Panc1 (cell line): Measurements from ENCODE around the gene ADCY3. TPM values are rescaled to one million over a fixed set of nuclear protein-coding genes. Genes with fewer than 3 reads are reported as not detected.

Experiments
- ATAC-seq: fragments of 200-7000 bp; cut with Tn5 transposase; 2 replicates; pipeline ENCODE4 v1.9.1; 2020; ENCODE audit warnings: mild to moderate bottlenecking, moderate library complexity
- BruUV-seq: library from RNA; stranded (reverse); fragments of 400-500 nt; replicated peaks from 2 replicates; lab custom pipeline; 2021; lab: Mats Ljungman, UMichigan
- CTCF ChIA-PET: fragments of 300-600 bp; sonication (Branson Sonifier 250); formaldehyde crosslinking; loops from one replicate; lab custom pipeline; 2022; ENCODE audit warnings: antibody characterized with exemption; lab: Charles Lee
- POLR2A ChIA-PET: fragments of 300-600 bp; sonication (Branson Sonifier 250); formaldehyde crosslinking; loops from one replicate; lab custom pipeline; 2022; ENCODE audit warnings: antibody characterized with exemption; lab: Charles Lee
- DNase-seq: peaks from one replicate; pipeline ENCODE4 v3.0.0-alpha.2; 2010; ENCODE audit warnings: low read depth, low spot score
- H3K27ac ChIP-seq: 2 replicates; pipeline ENCODE4 v1.5.1; 2011; ENCODE audit warnings: mild to moderate bottlenecking, low read length, inconsistent platforms
- H3K27me3 ChIP-seq: fragments of 200-500 bp; sonication (Bioruptor generic); 2 replicates; pipeline ENCODE4 v1.6.0; 2014; ENCODE audit warnings: low read length, inconsistent platforms; ENCODE audit not compliant: control insufficient read depth, insufficient read depth
- H3K36me3 ChIP-seq: fragments of 200-500 bp; sonication (Bioruptor generic); 2 replicates; pipeline ENCODE4 v1.5.1; 2014; ENCODE audit warnings: inconsistent platforms, mild to moderate bottlenecking, low read length, moderate library complexity; ENCODE audit not compliant: control insufficient read depth, insufficient read depth
- H3K4me1 ChIP-seq: 2 replicates; pipeline ENCODE4 v1.5.1; 2011; ENCODE audit warnings: inconsistent platforms, mild to moderate bottlenecking, low read length, moderate library complexity; ENCODE audit not compliant: control insufficient read depth, insufficient read depth
- H3K4me3 ChIP-seq, 2 experiments: 2 replicates each; pipeline ENCODE4 v1.5.1; 2011 to 2012; ENCODE audit warnings: low read depth in 2 of 2, low read length in 2 of 2, mild to moderate bottlenecking in 2 of 2, inconsistent platforms in 1 of 2, moderate library complexity in 1 of 2
- H3K9me3 ChIP-seq: fragments of 200-500 bp; sonication (Bioruptor generic); 2 replicates; pipeline ENCODE4 v1.5.1; 2014; ENCODE audit warnings: low read depth, mild to moderate bottlenecking, inconsistent platforms, low read length, moderate library complexity; ENCODE audit not compliant: control insufficient read depth, insufficient read depth
- POLR2AphosphoS5 ChIP-seq: IDR thresholded peaks from 2 replicates; pipeline ENCODE4 v1.6.1; 2012; ENCODE audit warnings: mild to moderate bottlenecking, low read depth, low read length, moderate library complexity
- SIN3A ChIP-seq: IDR thresholded peaks from 2 replicates; pipeline ENCODE4 v1.6.1; 2012; ENCODE audit warnings: low read depth, mild to moderate bottlenecking, low read length, moderate library complexity, borderline replicate concordance; ENCODE audit not compliant: insufficient read depth
- TCF7L2 ChIP-seq: IDR thresholded peaks from 2 replicates; pipeline ENCODE4 v1.6.1; 2011; ENCODE audit warnings: mild to moderate bottlenecking, low read depth, low read length, inconsistent platforms
- in situ Hi-C: cut with HindIII; loops from 2 replicates; pipeline ENCODE4 v1.10.0; 2016; ENCODE audit warnings: low sequenced_read_pairs, low pct_unique_long_range_greater_than_20kb
- intact Hi-C: fragments of 100-400 bp; cut with micrococcal nuclease; formaldehyde crosslinking; loops from one replicate; pipeline ENCODE4 v1.10.0; 2022; ENCODE audit not compliant: unreplicated experiment
- total RNA-seq: library from RNA; stranded (reverse); gene quantifications from one replicate; pipeline ENCODE4 v1.2.1, GENCODE V29; 2021; ENCODE audit not compliant: unreplicated experiment
- TF ChIP-seq, protein P1 (sequence below), 2 experiments: IDR thresholded peaks; 2 replicates each; pipeline ENCODE4 v1.6.1; 2011 to 2012; ENCODE audit warnings: low read depth in 2 of 2, control low read depth in 1 of 2, low read length in 1 of 2, mild to moderate bottlenecking in 1 of 2, moderate library complexity in 1 of 2; ENCODE audit not compliant: insufficient read depth in 1 of 2
- TF ChIP-seq, protein P2 (sequence below): fragments of 450-650 bp; IDR thresholded peaks from 2 replicates; pipeline ENCODE4 v1.5.1; 2017; ENCODE audit warnings: mild to moderate bottlenecking

ADCY3 gene
- total RNA-seq, 1 experiment from 2014 or later: 34.1 TPM

DNA sequence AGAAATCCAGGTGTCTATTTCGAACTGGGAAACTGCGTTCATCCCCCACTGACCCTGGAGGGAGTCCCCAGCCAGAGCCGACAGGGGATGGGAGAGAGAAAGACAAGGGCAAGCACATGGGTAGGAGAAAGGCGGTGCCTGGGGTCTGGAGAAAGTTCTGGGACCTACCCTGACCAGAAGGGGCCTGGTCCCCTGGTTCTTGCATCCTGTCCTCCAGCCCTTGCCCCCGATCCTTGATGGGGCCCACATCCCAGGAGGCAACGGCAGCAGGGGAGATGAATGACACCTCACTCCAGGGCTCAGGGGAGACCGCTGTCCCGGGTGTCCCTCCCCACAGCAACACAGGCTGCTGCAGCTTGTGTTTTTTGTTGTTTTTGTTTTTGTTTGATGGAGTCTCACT lies 4.9 kb downstream of the ADCY3 start:
- CTCF ChIA-PET: no interaction called here
- no TSS peak for BruUV-seq
- ATAC-seq: no peak
- no peak for DNase-seq
- Histone ChIP-seq H3K27ac (no peak overlapping the region), H3K36me3 (no peaks in the 10 kb centered on the region), H3K9me3 (no peaks in the 10 kb centered on the region), H3K4me1 (0 out of 2 replicates have a peak, but pooled peaks cover 3% of the 10 kb centered on the region), H3K4me3 (no peak overlapping the region), H3K27me3 (no peaks in the 10 kb centered on the region)
- POLR2A ChIA-PET: no interaction called here
- in situ Hi-C loops: no loop called here
- intact Hi-C loops: no loop called here
- TF ChIP-seq POLR2AphosphoS5 (no peak), TCF7L2 (no peak), SIN3A (no peak)
- TF ChIP-seq, protein P1, sequence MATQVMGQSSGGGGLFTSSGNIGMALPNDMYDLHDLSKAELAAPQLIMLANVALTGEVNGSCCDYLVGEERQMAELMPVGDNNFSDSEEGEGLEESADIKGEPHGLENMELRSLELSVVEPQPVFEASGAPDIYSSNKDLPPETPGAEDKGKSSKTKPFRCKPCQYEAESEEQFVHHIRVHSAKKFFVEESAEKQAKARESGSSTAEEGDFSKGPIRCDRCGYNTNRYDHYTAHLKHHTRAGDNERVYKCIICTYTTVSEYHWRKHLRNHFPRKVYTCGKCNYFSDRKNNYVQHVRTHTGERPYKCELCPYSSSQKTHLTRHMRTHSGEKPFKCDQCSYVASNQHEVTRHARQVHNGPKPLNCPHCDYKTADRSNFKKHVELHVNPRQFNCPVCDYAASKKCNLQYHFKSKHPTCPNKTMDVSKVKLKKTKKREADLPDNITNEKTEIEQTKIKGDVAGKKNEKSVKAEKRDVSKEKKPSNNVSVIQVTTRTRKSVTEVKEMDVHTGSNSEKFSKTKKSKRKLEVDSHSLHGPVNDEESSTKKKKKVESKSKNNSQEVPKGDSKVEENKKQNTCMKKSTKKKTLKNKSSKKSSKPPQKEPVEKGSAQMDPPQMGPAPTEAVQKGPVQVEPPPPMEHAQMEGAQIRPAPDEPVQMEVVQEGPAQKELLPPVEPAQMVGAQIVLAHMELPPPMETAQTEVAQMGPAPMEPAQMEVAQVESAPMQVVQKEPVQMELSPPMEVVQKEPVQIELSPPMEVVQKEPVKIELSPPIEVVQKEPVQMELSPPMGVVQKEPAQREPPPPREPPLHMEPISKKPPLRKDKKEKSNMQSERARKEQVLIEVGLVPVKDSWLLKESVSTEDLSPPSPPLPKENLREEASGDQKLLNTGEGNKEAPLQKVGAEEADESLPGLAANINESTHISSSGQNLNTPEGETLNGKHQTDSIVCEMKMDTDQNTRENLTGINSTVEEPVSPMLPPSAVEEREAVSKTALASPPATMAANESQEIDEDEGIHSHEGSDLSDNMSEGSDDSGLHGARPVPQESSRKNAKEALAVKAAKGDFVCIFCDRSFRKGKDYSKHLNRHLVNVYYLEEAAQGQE (IDR thresholded peaks at IDR 0.05; ENCODE audit: insufficient read depth in 1 of 2, low read depth in 2 of 2, low read length in 1 of 2): no peak
- TF ChIP-seq, protein P2, sequence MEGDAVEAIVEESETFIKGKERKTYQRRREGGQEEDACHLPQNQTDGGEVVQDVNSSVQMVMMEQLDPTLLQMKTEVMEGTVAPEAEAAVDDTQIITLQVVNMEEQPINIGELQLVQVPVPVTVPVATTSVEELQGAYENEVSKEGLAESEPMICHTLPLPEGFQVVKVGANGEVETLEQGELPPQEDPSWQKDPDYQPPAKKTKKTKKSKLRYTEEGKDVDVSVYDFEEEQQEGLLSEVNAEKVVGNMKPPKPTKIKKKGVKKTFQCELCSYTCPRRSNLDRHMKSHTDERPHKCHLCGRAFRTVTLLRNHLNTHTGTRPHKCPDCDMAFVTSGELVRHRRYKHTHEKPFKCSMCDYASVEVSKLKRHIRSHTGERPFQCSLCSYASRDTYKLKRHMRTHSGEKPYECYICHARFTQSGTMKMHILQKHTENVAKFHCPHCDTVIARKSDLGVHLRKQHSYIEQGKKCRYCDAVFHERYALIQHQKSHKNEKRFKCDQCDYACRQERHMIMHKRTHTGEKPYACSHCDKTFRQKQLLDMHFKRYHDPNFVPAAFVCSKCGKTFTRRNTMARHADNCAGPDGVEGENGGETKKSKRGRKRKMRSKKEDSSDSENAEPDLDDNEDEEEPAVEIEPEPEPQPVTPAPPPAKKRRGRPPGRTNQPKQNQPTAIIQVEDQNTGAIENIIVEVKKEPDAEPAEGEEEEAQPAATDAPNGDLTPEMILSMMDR: no peak

DNA sequence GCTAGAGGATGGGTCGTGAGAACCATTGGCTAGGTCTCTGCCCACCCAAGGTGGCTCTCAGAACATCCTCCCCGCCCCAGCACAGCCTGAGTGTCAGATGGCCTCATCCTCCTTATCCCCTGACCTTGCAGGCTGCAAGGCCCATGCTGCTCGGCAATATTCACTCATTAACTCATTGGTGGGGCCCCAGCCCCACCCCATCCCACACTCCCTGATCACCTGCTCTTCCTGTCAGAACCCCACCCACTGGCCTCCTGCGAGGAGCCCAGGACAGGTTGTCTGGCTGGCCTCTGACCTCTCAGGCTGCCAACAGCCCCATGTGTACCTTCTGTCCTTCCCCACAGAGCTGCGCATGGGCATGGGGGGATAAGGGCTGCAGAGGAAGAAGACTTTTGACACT lies 5.3 kb downstream of the ADCY3 start:
- no TSS peak for BruUV-seq
- ChIA-PET POLR2A (no interaction called here), CTCF (no interaction called here)
- no peak for TF ChIP-seq SIN3A
- TF ChIP-seq, protein P2: no peak
- TF ChIP-seq, protein P1 (IDR thresholded peaks at IDR 0.05; ENCODE audit: insufficient read depth in 1 of 2, low read depth in 2 of 2, low read length in 1 of 2): no peak
- TF ChIP-seq POLR2AphosphoS5: no peak
- TF ChIP-seq TCF7L2: no peak
- no peak for ATAC-seq
- 0 out of 2 replicates have a peak, but pooled peaks cover 3% of the 10 kb centered on the region for H3K4me1 ChIP-seq
- H3K4me3 ChIP-seq: no peak overlapping the region
- H3K27ac ChIP-seq: no peak overlapping the region
- H3K36me3 ChIP-seq: no peaks in the 10 kb centered on the region
- no peaks in the 10 kb centered on the region for H3K9me3 ChIP-seq
- intact Hi-C loops: no loop called here
- in situ Hi-C loops: no loop called here
- DNase-seq: no peak
- no peaks in the 10 kb centered on the region for H3K27me3 ChIP-seq
